Measurements from ENCODE around the gene SNX5.
"Not testable (repeated sequence)": the region's sequence is repeated elsewhere in the genome, so short reads cannot be mapped to it uniquely, and the experiment has no call there.

SNX5 gene

GRCh38 chr20:17992224-17992637 lies 23.6 kb upstream of the SNX5 start:
- no peak for DNase-seq

- no peak for DNase-seq
These were observed 21.8 kb upstream of the SNX5 start for GRCh38 chr20:17990278-17990972.

DNA sequence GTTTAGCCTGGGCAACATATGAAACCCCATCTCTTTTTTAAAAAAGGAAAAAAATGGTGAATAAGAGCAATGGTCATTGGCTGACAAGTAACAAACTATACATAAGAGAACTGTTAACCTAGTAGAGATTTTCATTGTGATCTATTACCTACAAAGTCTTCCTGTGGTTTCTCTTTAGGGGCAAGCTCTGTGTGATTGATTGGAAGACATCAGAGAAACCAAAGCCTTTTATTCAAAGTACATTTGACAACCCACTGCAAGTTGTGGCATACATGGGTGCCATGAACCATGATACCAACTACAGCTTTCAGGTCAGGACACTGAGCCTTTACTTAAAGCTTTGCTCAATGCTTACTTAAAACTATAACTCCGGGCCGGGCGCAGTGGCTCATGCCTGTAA lies 19.4 kb upstream of the SNX5 start:
- DNase-seq, result no peak

GRCh38 chr20:17985388-17986018 lies 16.9 kb upstream of the SNX5 start:
- DNase-seq, result no peak

DNA sequence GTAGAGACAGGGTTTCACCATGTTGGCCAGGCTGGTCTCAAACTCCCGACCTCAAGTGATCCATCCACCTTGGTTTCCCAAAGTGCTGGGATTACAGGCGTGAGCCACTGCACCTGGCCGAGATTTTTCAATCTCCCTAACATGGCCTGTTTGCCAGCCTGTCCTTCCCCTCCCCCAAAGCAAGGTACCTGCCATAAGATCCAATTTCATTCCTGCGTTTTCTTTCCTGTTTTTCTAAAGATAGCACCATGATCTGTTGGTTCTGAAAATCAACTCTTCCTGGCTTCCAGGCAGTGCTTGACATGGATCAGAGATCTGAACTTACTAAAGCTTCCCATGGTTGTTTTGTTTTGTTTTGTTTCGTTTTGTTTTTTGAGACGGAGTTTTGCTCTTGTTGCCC lies 7.7 kb upstream of the SNX5 start:
- no peak for DNase-seq

- DNase-seq, result no peak
These were observed 3.5 kb upstream of the SNX5 start for GRCh38 chr20:17972121-17972520.

DNA sequence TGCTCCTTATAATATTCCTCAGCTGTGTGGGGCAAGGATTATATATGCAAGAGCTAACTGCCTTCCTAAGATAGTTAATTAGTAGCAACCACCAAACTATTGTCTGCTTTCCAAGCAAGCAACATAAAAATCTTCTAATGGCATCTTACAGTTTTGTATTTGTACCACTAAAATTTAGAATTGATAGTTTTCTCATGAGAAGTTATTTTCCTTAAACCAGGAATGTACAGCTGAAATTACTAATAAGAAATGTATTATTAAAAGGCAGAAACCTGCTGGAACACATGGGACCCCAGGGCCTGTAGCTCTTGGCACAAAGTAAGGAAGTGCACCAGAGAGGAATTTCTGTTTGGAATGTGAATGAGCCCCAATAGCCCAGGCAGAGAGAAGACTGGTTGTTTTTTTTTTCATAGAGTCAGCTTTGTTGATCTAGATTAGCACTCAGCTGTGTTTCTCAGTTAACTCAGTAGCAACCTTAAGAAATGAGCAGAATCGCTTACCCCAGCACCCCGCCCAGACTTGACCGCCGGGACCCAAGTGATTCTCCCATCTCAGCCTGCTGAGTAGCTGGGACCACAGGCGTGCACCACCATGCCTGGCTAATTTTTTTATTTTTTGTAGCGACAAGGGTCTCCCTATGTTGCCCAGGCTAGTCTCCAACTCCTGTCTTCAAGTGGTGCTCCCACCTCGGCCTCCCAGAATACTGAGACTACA lies 2.9 kb upstream of the SNX5 start:
- DNase-seq, result no peak

DNA sequence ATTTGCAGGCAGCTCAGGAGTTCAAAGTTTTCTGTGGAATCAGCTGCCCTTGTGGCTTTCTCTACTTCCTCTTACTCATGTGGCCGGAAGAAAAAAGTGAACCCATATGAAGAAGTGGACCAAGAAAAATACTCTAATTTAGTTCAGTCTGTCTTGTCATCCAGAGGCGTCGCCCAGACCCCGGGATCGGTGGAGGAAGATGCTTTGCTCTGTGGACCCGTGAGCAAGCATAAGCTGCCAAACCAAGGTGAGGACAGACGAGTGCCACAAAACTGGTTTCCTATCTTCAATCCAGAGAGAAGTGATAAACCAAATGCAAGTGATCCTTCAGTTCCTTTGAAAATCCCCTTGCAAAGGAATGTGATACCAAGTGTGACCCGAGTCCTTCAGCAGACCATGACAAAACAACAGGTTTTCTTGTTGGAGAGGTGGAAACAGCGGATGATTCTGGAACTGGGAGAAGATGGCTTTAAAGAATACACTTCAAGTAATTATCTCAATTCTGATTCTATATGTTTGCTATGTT lies 1.4 kb upstream of the SNX5 start:
- DNase-seq, result no peak

GRCh38 chr20:17969278-17969883 lies 787 bp upstream of the SNX5 start:
- DNase-seq, result no peak

GRCh38 chr20:17967521-17968365 lies 851 bp downstream of the SNX5 start:
- DNase-seq, result no peak

- no peak for DNase-seq
These were observed 1.9 kb downstream of the SNX5 start for GRCh38 chr20:17966432-17967310.

GRCh38 chr20:17965042-17965697 lies 3.4 kb downstream of the SNX5 start:
- DNase-seq, result no peak

- no peak for DNase-seq
These were observed 4.0 kb downstream of the SNX5 start for GRCh38 chr20:17964632-17965031.

DNA sequence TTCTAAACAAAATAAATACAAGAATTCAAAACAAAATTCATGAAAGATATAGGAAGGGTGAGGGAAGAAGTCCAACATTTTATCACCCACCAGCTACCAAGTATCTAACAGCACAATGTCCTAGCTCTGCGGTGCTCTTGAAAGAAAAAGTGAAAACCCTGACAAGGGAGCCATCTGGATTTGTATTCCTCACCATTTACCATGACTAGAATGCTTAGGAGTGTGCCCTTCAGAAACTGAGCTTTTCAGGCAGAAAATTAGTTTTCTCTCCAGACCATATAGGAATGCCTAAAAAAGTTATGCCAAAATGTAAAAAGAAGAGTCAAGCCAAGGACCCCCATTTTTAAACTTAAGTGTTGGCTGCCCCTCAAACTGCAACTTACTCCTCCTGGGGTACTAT lies 4.5 kb downstream of the SNX5 start:
- DNase-seq, result no peak

- no peak for DNase-seq
These were observed 5.3 kb downstream of the SNX5 start for GRCh38 chr20:17963114-17963897.

DNA sequence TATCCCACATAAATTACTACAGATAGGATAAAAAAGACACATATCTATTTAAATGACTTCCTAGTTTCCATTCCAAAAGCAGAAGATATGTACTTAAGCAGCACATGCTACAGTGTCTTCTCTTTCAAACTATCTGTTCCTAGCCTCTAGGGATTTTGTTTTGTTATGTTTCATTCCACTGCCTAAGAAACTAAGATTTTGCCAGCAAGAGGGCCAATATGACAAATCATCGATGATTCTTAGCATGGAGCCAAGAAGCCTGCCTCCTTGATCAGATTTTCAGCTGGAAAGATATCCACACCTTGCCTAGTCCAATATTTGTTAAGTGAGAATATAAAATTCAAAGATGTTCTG lies 7.0 kb downstream of the SNX5 start:
- DNase-seq, result no peak

GRCh38 chr20:17960927-17961586 lies 7.5 kb downstream of the SNX5 start:
- no peak for DNase-seq

DNA sequence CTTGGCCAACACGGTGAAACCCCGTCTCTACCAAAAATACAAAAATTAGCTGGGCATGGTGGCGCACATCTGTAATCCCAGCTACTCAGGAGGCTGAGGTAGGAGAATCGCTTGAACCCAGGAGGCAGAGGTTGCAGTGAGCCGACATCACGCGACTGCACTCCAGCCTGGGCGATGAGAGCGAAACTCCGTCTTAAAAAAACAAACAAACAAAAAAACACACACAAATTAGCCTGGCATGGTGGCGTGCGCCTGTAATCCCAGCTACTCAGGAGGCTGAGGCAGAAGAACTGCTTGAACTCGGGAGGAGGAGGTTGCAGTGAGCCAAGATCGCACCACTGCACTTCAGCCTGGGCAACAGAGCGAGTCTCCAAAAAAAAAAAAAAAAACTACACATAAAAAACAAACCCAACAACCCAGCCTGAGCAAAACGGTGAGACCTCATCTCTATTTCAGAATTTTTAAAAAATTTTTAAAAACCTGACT lies 8.2 kb downstream of the SNX5 start:
- DNase-seq, result not testable (repeated sequence)

DNA sequence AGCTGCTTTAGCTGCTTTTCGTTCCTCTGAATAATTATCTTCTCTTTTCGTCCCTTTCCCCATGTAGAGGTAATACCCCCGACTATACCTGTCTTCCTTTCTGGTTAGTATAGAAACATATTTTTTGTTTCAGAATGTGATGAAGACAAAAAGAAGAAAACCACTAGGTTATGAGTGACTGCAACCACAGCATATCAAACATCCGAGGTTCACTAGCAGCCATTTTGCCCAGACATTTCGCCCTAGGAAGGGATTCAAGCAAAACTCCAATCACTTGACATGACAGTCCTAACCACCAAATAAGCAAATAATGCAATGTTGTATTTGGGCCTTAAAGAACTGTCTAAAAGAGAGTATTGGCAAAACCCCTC lies 9.4 kb downstream of the SNX5 start:
- DNase-seq, result no peak

All from amniotic stem cell (primary cell).